PC-3 (cell line): ENCODE data around the gene TMEM94. TPM values are rescaled to one million over a fixed set of nuclear protein-coding genes. Genes with fewer than 3 reads are reported as not detected.

ENCODE experiments used
- ATAC-seq: fragments of 200-7000 bp; cut with Tn5 transposase; 2 replicates; pipeline ENCODE4 v1.9.1; 2020; ENCODE audit warnings: mild to moderate bottlenecking, moderate library complexity
- BruUV-seq: library from RNA; stranded (reverse); fragments of 400-500 nt; replicated peaks from 2 replicates; lab custom pipeline; 2021; lab: Mats Ljungman, UMichigan
- CTCF ChIA-PET: fragments of 300-600 bp; sonication (Branson Sonifier 250); formaldehyde crosslinking; loops from one replicate; lab custom pipeline; 2022; ENCODE audit warnings: antibody characterized with exemption; lab: Charles Lee
- POLR2A ChIA-PET: fragments of 300-600 bp; sonication (Branson Sonifier 250); formaldehyde crosslinking; loops from one replicate; lab custom pipeline; 2022; ENCODE audit warnings: antibody characterized with exemption; ENCODE audit not compliant: unreplicated experiment; lab: Charles Lee
- DNase-seq: peaks from one replicate; pipeline ENCODE4 v3.0.0-alpha.2; 2015
- H2AFZ ChIP-seq: fragments of 300-600 bp; sonication (generic); 2 replicates; pipeline ENCODE4 v1.6.0; 2016; ENCODE audit warnings: antibody characterized with exemption, low read length
- H3F3A ChIP-seq: fragments of 300-600 bp; sonication (generic); one replicate; pipeline ENCODE4 v1.6.0; 2017; ENCODE audit warnings: antibody characterized with exemption, low read length, control low read depth, mild to moderate bottlenecking; ENCODE audit not compliant: unreplicated experiment
- H3K27ac ChIP-seq: fragments of 300-600 bp; sonication (generic); 2 replicates; pipeline ENCODE4 v1.5.1; 2016; ENCODE audit warnings: mild to moderate bottlenecking, low read length
- H3K27me3 ChIP-seq: fragments of 300-600 bp; sonication (generic); 2 replicates; pipeline ENCODE4 v1.6.1; 2016; ENCODE audit warnings: low read length, mixed read lengths
- H3K36me3 ChIP-seq: fragments of 300-600 bp; sonication (generic); 2 replicates; pipeline ENCODE4 v1.6.1; 2016; ENCODE audit warnings: low read depth, mixed run types, low read length, mixed read lengths
- H3K4me1 ChIP-seq: fragments of 300-600 bp; sonication (generic); 2 replicates; pipeline ENCODE4 v1.5.1; 2016; ENCODE audit warnings: low read length; ENCODE audit not compliant: insufficient read depth
- H3K4me2 ChIP-seq: fragments of 300-600 bp; sonication (generic); 2 replicates; pipeline ENCODE4 v1.6.0; 2016; ENCODE audit warnings: low read length
- H3K4me3 ChIP-seq: fragments of 300-600 bp; sonication (generic); 2 replicates; pipeline ENCODE4 v1.5.1; 2016; ENCODE audit warnings: mild to moderate bottlenecking, low read length, mixed read lengths
- H3K79me2 ChIP-seq: fragments of 300-600 bp; sonication (generic); 2 replicates; pipeline ENCODE4 v1.6.1; 2017; ENCODE audit warnings: low read length, mixed read lengths
- H3K9ac ChIP-seq: fragments of 300-600 bp; sonication (generic); 2 replicates; pipeline ENCODE4 v1.6.0; 2016; ENCODE audit warnings: mild to moderate bottlenecking, low read length
- H3K9me2 ChIP-seq: fragments of 300-600 bp; sonication (generic); replicated peaks from 2 replicates; pipeline ENCODE4 v1.6.1; 2016; ENCODE audit warnings: mixed run types, low read length, mixed read lengths
- H3K9me3 ChIP-seq: fragments of 300-600 bp; sonication (generic); 2 replicates; pipeline ENCODE4 v1.6.1; 2016; ENCODE audit warnings: low read length, mixed read lengths
- H4K20me1 ChIP-seq: fragments of 300-600 bp; sonication (generic); 2 replicates; pipeline ENCODE4 v1.6.1; 2016; ENCODE audit warnings: low read length, mixed read lengths
- EZH2 ChIP-seq: fragments of 300-600 bp; sonication (generic); IDR thresholded peaks from one replicate; pipeline ENCODE4 v1.6.1; 2017; ENCODE audit warnings: antibody characterized with exemption, mild to moderate bottlenecking, low read length; ENCODE audit not compliant: unreplicated experiment
- EZH2phosphoT487 ChIP-seq: fragments of 300-600 bp; sonication (generic); IDR thresholded peaks from 2 replicates; pipeline ENCODE4 v1.6.1; 2018; ENCODE audit warnings: mild to moderate bottlenecking, antibody characterized with exemption, low read length, borderline replicate concordance
- intact Hi-C: fragments of 100-400 bp; cut with micrococcal nuclease; formaldehyde crosslinking; loops from 2 replicates; pipeline ENCODE4 v1.9.0; 2023
- total RNA-seq: library from RNA; depleted of rRNA; stranded (reverse); fragments of >200 nt; gene quantifications from 2 replicates; pipeline ENCODE4 v1.2.3, GENCODE V29; 2014
- TF ChIP-seq, protein P1 (sequence below): fragments of 300-600 bp; sonication (generic); conservative IDR thresholded peaks from 2 replicates; pipeline ENCODE4 v1.5.1; 2017; ENCODE audit warnings: antibody characterized with exemption, low read depth, mild to moderate bottlenecking, low read length

Gene TMEM94
- total RNA-seq, 1 experiment from 2014 or later, result 45.6 TPM

- intact Hi-C loops, result loop anchor here (2.0 to 5.0 kb wide), 3 partner anchors 46 to 116 kb away; partner anchors contain the start of genes SMIM5 and TMEM94
- BruUV-seq, result no TSS peak
- POLR2A ChIA-PET, result interaction anchor here (0.6 to 0.7 kb wide), 3 partner anchors 8 to 92 kb away, joined by 3 to 7 read pairs (median 4); no protein-coding TSS in a partner anchor
- no peaks in the 10 kb centered on the region for H3K9me2 ChIP-seq
- no peaks in the 10 kb centered on the region for H3K27me3 ChIP-seq
- peaks cover 52% of the 10 kb centered on the region for H3K79me2 ChIP-seq
- CTCF ChIA-PET, result interaction anchor here (0.6 to 3.1 kb wide), 14 partner anchors 9 to 249 kb away, joined by 3 to 18 read pairs (median 5); partner anchors contain the start of genes LLGL2, MIF4GD and TMEM94
- H3K4me1 ChIP-seq, result peaks cover 42% of the 10 kb centered on the region
- H3K9ac ChIP-seq, result peak overlapping the region; percentile 71
- H3K4me3 ChIP-seq, result peak overlapping the region; percentile 84
- peak; percentile 21 for DNase-seq
- H4K20me1 ChIP-seq, result peaks cover 18% of the 10 kb centered on the region
- H3K36me3 ChIP-seq, result no peaks in the 10 kb centered on the region; the same call in 1 of the 2 replicates
- no peak overlapping the region for H3K27ac ChIP-seq
- peak overlapping the region; percentile 80 for H2AFZ ChIP-seq
- H3K4me2 ChIP-seq, result peak overlapping the region; percentile 95
- H3K9me3 ChIP-seq, result no peaks in the 10 kb centered on the region
- ATAC-seq, result peak; percentile 4
- H3F3A ChIP-seq, result no peaks in the 10 kb centered on the region
- TF ChIP-seq EZH2phosphoT487 (no peak), EZH2 (no peak)
- TF ChIP-seq, protein P1, sequence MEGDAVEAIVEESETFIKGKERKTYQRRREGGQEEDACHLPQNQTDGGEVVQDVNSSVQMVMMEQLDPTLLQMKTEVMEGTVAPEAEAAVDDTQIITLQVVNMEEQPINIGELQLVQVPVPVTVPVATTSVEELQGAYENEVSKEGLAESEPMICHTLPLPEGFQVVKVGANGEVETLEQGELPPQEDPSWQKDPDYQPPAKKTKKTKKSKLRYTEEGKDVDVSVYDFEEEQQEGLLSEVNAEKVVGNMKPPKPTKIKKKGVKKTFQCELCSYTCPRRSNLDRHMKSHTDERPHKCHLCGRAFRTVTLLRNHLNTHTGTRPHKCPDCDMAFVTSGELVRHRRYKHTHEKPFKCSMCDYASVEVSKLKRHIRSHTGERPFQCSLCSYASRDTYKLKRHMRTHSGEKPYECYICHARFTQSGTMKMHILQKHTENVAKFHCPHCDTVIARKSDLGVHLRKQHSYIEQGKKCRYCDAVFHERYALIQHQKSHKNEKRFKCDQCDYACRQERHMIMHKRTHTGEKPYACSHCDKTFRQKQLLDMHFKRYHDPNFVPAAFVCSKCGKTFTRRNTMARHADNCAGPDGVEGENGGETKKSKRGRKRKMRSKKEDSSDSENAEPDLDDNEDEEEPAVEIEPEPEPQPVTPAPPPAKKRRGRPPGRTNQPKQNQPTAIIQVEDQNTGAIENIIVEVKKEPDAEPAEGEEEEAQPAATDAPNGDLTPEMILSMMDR, result no peak
These were observed 60.3 kb downstream of the TMEM94 start for GRCh38 chr17:75516619-75517296.

- peaks cover 46% of the 10 kb centered on the region for H3K79me2 ChIP-seq
- H3K27ac ChIP-seq, result no peak overlapping the region
- no peaks in the 10 kb centered on the region for H3K9me2 ChIP-seq
- no peaks in the 10 kb centered on the region for H3F3A ChIP-seq
- peak overlapping the region; percentile 95 for H3K4me2 ChIP-seq
- H2AFZ ChIP-seq, result peak overlapping the region; percentile 80; the same call in 1 of the 2 replicates
- ATAC-seq, result no peak
- no peaks in the 10 kb centered on the region for H3K27me3 ChIP-seq
- peaks cover 35% of the 10 kb centered on the region for H3K4me1 ChIP-seq
- H3K9me3 ChIP-seq, result no peaks in the 10 kb centered on the region
- peak; percentile 43 for DNase-seq
- ChIA-PET POLR2A (no interaction called here), CTCF (interaction anchor here (0.6 to 3.1 kb wide), 3 partner anchors 32 to 89 kb away, joined by 3 to 18 read pairs (median 8); no protein-coding TSS in a partner anchor)
- H3K4me3 ChIP-seq, result peak overlapping the region; percentile 84
- H3K36me3 ChIP-seq, result peaks cover 3% of the 10 kb centered on the region
- peak overlapping the region; percentile 71 for H3K9ac ChIP-seq
- intact Hi-C loops, result loop anchor here (2.0 to 5.0 kb wide), 3 partner anchors 45 to 115 kb away; partner anchors contain the start of genes SMIM5 and TMEM94
- peaks cover 13% of the 10 kb centered on the region for H4K20me1 ChIP-seq
- TF ChIP-seq, protein P1, result no peak; the same call in 1 of the 2 replicates
- TF ChIP-seq EZH2 (no peak), EZH2phosphoT487 (no peak)
- BruUV-seq, result TSS peak; percentile 40
These were observed 60.9 kb downstream of the TMEM94 start for GRCh38 chr17:75517297-75517865.
